ENCODE measurements around the gene PPRC1.
"Not testable (repeated sequence)": the region's sequence is repeated elsewhere in the genome, so short reads cannot be mapped to it uniquely, and the experiment has no call there.

PPRC1 gene

DNA sequence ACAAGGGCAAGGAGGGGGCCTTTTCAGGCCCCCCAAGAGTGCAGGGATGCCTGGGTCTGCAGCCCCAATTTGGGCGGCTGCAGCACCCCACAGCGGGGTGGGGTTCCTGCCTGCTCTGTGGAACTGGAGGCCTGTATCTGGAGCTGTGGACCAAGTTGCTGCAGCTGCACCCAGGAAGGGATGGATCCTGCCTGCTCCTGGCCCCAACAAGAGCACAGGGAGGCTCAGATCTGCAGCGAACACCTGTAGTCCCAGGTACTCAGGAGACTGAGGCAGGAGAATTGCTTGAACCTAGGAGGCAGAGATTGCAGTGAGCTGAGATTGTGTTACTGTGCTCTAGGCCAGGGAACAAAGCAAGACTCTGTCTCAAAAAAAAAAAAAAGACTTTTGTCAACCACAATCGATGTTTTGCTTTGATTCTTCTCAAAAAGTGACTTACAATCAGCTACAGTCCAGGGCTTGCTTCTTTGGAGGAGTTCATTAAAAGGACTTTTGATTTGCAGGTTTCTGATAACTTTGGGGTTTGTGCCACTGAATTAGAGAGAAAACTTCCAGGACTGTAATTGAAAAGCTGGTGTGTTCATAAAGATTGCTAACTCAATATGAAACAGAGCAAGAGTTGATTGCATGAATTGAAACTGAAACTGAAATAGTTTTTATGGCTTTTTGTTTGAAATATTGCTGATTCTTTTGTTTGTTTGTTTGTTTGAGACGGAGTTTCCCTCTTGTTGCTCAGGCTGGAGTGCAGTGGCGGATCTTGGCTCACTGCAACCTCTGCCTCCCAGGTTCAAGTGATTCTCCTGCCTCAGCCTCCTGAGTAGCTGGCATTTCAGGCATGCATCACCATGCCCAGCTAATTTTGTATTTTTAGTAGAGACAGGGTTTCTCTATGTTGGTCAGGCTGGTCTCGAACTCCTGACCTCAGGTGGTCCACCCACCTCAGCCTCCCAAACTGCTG is 56.4 kb downstream of the PPRC1 start:
- not testable (repeated sequence) for DNase-seq (ENCODE audit: low read depth)

DNA sequence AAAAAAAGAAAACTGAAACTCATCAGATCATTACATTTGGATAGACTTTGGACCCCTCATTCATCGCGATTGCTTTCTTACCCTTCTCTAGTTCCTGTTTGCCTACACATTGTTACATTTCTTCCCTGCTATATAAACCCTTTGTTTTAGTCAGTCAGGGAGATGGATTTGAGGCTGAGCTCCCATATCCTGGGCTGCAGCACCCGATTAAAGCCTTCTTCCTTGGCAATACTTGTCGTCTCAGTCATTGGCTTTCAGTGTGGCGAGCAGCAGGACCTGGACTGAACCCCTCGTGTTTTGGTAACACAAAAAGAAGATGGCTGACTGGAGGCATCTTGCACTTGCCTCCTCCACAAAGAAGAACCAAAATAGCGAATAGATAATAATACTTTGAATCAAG is 59.1 kb downstream of the PPRC1 start:
- DNase-seq (ENCODE audit: low read depth) = no peak

DNA sequence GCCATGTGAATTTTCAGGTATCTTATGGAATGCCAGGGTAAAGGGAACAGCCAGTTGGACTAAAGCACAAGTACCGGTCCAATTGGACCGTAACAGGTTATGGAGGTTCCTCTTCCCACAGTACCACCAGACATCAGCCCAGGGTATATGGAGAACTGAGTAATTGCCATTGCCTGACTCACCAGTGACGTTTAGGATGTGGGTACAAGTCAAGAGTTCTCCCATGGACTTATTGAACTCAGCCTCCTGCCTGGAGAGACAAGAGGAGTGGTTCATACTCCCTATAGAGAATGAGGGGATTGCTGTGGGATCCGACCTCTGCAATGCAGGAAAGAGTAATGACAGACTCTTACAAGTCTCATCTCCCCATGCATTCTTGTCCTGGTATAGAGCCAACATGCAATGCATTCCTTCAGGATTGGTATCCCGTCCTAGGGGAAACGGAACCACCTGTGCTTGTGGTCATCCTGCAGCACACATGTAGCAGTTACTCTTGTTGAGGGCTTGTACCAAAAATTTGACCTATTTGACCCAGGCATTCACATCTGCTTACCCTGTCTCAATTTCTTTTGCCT is 62.5 kb downstream of the PPRC1 start:
- DNase-seq (ENCODE audit: low read depth) = no peak

DNA sequence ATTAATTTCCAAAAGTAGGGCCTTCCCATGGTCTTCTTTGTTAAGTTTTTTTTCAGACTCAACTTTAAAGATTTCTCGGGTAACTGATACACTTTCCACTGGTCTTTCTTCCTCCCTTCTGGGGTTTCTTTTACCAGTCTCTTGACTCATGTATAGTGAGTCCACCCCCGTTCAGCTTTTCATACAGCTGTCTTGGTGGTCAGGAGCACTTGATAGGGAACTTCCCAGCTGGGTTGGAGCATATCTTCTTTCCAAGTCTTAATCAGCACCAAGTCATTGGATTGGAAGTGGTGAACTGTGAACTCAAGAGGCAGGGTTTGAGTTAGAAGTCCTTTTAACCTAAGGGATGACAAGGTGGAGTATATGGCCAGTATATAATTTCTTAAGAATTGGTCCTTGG is 64.1 kb downstream of the PPRC1 start:
- no peak for DNase-seq (ENCODE audit: low read depth)

DNA sequence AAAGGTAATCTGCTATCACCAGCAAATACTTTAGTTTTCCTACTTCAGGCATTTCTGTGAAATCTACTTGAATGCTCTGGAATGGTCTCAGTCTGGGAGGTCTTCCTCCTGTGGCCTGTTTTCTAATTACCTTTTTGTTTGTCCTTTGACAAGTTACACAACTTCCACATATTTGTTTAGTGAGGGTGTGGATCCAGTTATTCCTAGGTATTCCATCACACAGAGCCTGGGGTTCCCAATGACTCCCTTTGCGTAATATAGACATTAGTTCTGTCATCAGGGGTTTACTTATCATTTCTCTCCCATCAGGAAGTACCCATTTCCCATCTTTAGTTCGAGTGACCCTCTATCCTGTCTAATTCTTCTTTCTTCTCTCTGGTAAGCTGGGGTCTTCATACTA is 65.2 kb downstream of the PPRC1 start:
- no peak for DNase-seq (ENCODE audit: low read depth)
